DOHH2 (cell line): ENCODE data around the gene PTCH1.

Source experiments
- CTCF ChIP-seq: fragments of 200-600 bp; sonication (generic); IDR thresholded peaks from one replicate; pipeline ENCODE4 v1.5.1; 2014; ENCODE audit warnings: antibody characterized with exemption, mild to moderate bottlenecking, low read depth, low read length; ENCODE audit not compliant: poor library complexity, severe bottlenecking
- EZH2phosphoT487 ChIP-seq: fragments of 200-600 bp; sonication (generic); IDR thresholded peaks from 2 replicates; pipeline ENCODE4 v1.6.1; 2017; ENCODE audit warnings: borderline replicate concordance, mild to moderate bottlenecking, antibody characterized with exemption, low read length, moderate library complexity, mixed read lengths

GRCh38 chr9:95460518-95461164 is 56.1 kb downstream of the PTCH1 start:
- no peak for TF ChIP-seq CTCF
- no peak for TF ChIP-seq EZH2phosphoT487
